GM11168 (cell line): ENCODE measurements around the gene FOXC2.

Experiments
- in situ Hi-C: fragments of 300-500 bp; cut with MboI; formaldehyde crosslinking; loops from one replicate; pipeline ENCODE4 v1.12.0; 2022; ENCODE audit warnings: low sequenced_read_pairs; ENCODE audit not compliant: unreplicated experiment

FOXC2 gene

GRCh38 chr16:86566601-86566965 is at the start of gene FOXC2:
TSS of gene FOXC2 (plus strand) at chr16:86566829. CDS start at chr16:86567336, 507 bp downstream.
- in situ Hi-C loops, result loop anchor here (10.0 to 25.0 kb wide), 2 partner anchors 508 to 721 kb away; no protein-coding TSS in a partner anchor

- in situ Hi-C loops, result loop anchor here (10.0 kb wide), 2 partner anchors 172 to 442 kb away; no protein-coding TSS in a partner anchor
Observed at GRCh38 chr16:86517033-86517432, 49.6 kb upstream of the FOXC2 start.

- in situ Hi-C loops, result loop anchor here (10.0 kb wide), 2 partner anchors 173 to 443 kb away; no protein-coding TSS in a partner anchor
Observed at GRCh38 chr16:86517652-86518258, 48.9 kb upstream of the FOXC2 start.

- in situ Hi-C loops, result loop anchor here (10.0 kb wide), 2 partner anchors 174 to 444 kb away; no protein-coding TSS in a partner anchor
Observed at GRCh38 chr16:86519007-86519648, 47.5 kb upstream of the FOXC2 start.

- in situ Hi-C loops, result loop anchor here (10.0 kb wide), 2 partner anchors 175 to 445 kb away; no protein-coding TSS in a partner anchor
Observed at GRCh38 chr16:86519649-86520316, 46.8 kb upstream of the FOXC2 start.

GRCh38 chr16:86520317-86521210 is 46.1 kb upstream of the FOXC2 start:
- in situ Hi-C loops, result no loop called here

GRCh38 chr16:86521236-86522197 is 45.1 kb upstream of the FOXC2 start:
- in situ Hi-C loops, result no loop called here

GRCh38 chr16:86522634-86523033 is 44.0 kb upstream of the FOXC2 start:
- in situ Hi-C loops, result no loop called here

- in situ Hi-C loops, result no loop called here
Observed at GRCh38 chr16:86523166-86523740, 43.4 kb upstream of the FOXC2 start.

- in situ Hi-C loops, result no loop called here
Observed at GRCh38 chr16:86524029-86524428, 42.6 kb upstream of the FOXC2 start.

- in situ Hi-C loops, result no loop called here
Observed at GRCh38 chr16:86525696-86526095, 40.9 kb upstream of the FOXC2 start.

- in situ Hi-C loops, result no loop called here
Observed at GRCh38 chr16:86527366-86527765, 39.3 kb upstream of the FOXC2 start.

- in situ Hi-C loops, result no loop called here
Observed at GRCh38 chr16:86528061-86528929, 38.3 kb upstream of the FOXC2 start.

- in situ Hi-C loops, result no loop called here
Observed at GRCh38 chr16:86529160-86529559, 37.5 kb upstream of the FOXC2 start.

GRCh38 chr16:86530251-86531190 is 36.1 kb upstream of the FOXC2 start:
- in situ Hi-C loops, result no loop called here

- in situ Hi-C loops, result no loop called here
Observed at GRCh38 chr16:86531191-86531545, 35.5 kb upstream of the FOXC2 start.
